A673 (cell line): ENCODE data around the gene TIMM8A.

Source experiments
- EZH2 ChIP-seq: fragments of 200-600 bp; sonication (generic); IDR thresholded peaks from 2 replicates; pipeline ENCODE4 v1.6.1; 2017; ENCODE audit warnings: borderline replicate concordance, low read depth, mild to moderate bottlenecking, mixed read lengths, antibody characterized with exemption, low read length; ENCODE audit not compliant: poor library complexity, severe bottlenecking
- TF ChIP-seq, protein P1 (sequence below): fragments of 300-800, 200-600 bp; sonication (generic); conservative IDR thresholded peaks from 2 replicates; pipeline ENCODE4 v1.5.1; 2017; ENCODE audit warnings: low read depth, mild to moderate bottlenecking, antibody characterized with exemption, low read length, moderate library complexity, mixed read lengths

DNA sequence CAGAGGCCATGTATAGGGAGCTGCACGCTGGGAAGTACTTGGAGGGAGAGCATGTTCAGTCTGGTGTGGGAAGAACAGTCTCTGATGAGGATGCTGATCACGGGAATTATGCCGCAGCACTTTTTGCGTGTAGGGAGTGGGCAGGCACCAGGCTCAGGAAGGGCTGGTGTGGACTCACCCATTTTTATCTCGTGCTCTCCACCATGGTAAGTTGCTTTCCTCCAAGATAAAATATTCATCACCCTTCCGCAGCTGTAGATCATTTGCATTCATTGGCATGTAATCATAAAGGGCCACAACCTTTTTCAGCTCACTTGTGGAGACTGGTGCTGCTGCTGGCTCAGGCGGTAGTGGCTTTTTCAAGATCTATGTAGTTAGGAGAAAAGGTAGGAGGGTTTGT, 11.8 kb upstream of the TIMM8A start:
- TF ChIP-seq, protein P1, sequence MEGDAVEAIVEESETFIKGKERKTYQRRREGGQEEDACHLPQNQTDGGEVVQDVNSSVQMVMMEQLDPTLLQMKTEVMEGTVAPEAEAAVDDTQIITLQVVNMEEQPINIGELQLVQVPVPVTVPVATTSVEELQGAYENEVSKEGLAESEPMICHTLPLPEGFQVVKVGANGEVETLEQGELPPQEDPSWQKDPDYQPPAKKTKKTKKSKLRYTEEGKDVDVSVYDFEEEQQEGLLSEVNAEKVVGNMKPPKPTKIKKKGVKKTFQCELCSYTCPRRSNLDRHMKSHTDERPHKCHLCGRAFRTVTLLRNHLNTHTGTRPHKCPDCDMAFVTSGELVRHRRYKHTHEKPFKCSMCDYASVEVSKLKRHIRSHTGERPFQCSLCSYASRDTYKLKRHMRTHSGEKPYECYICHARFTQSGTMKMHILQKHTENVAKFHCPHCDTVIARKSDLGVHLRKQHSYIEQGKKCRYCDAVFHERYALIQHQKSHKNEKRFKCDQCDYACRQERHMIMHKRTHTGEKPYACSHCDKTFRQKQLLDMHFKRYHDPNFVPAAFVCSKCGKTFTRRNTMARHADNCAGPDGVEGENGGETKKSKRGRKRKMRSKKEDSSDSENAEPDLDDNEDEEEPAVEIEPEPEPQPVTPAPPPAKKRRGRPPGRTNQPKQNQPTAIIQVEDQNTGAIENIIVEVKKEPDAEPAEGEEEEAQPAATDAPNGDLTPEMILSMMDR: no peak
- no peak for TF ChIP-seq EZH2
